ENCODE results near the gene UNC45A. TPM values are rescaled to one million over a fixed set of nuclear protein-coding genes. Genes with fewer than 3 reads are reported as not detected.

The UNC45A gene
- total and polyA plus RNA-seq, 2 of the 13 experiments (the other 11 are each of a cell fraction or from before 2014, with no cell fraction given): 33.8 to 39.7 TPM

DNA sequence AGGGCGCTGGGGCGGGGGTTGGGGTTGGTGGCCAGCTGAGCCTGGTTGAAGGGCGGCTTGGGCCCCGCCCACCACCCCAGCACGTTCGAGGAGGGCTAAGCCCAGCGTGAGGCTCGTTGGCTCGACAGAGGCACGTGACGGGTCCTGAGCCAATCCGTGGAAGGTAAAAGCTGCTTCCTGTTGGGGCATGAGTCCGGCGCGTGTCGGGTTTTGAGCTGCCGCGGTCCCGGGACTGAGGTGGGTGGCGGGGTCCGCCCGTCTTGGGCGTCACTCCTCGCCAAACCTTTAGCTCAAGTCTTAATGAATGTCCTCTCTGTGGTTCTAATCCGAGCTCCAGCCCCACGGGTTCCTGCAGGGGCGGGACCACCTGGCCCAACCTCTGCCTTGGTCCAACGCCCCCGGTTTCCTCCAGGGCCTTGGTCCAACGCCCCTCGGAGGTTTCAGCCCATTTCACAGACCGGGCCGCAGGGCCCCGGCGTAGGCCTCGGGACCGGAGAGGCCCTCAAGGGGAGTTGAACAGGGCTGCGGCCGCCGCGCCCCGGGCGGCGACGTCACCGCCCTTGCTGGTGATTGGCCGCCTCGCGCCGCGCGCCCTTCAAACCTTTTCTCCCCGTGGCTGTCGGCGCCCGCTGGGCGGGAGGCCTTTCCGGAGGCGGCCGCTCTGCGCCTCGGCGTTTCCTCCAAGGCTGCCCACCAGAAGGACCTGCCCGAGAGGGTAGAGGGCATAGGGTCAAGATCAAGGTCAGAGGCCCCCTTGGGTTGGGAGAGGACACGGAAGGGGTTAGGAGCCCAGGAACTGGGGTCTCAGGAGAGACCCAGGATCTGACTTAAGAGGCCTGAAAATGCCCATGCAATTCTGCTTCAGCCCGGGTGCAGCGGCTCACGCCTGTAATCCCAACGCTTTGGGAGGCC, 19.9 kb downstream of the UNC45A start, which contains the start of gene RCCD1 (continued):
- TF ChIP-seq, protein P1, sequence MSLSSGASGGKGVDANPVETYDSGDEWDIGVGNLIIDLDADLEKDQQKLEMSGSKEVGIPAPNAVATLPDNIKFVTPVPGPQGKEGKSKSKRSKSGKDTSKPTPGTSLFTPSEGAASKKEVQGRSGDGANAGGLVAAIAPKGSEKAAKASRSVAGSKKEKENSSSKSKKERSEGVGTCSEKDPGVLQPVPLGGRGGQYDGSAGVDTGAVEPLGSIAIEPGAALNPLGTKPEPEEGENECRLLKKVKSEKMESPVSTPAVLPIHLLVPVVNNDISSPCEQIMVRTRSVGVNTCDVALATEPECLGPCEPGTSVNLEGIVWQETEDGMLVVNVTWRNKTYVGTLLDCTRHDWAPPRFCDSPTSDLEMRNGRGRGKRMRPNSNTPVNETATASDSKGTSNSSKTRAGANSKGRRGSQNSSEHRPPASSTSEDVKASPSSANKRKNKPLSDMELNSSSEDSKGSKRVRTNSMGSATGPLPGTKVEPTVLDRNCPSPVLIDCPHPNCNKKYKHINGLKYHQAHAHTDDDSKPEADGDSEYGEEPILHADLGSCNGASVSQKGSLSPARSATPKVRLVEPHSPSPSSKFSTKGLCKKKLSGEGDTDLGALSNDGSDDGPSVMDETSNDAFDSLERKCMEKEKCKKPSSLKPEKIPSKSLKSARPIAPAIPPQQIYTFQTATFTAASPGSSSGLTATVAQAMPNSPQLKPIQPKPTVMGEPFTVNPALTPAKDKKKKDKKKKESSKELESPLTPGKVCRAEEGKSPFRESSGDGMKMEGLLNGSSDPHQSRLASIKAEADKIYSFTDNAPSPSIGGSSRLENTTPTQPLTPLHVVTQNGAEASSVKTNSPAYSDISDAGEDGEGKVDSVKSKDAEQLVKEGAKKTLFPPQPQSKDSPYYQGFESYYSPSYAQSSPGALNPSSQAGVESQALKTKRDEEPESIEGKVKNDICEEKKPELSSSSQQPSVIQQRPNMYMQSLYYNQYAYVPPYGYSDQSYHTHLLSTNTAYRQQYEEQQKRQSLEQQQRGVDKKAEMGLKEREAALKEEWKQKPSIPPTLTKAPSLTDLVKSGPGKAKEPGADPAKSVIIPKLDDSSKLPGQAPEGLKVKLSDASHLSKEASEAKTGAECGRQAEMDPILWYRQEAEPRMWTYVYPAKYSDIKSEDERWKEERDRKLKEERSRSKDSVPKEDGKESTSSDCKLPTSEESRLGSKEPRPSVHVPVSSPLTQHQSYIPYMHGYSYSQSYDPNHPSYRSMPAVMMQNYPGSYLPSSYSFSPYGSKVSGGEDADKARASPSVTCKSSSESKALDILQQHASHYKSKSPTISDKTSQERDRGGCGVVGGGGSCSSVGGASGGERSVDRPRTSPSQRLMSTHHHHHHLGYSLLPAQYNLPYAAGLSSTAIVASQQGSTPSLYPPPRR (CRISPR knock-in tag; IDR thresholded peaks at IDR 0.05; ENCODE audit: borderline replicate concordance): no peak
- TF ChIP-seq ZNF382 (CRISPR knock-in tag; IDR thresholded peaks at IDR 0.05; ENCODE audit: borderline replicate concordance) (no peak), ZNF775 (CRISPR knock-in tag; IDR thresholded peaks at IDR 0.05; ENCODE audit: borderline replicate concordance) (no peak), ZNF235 (CRISPR knock-in tag; IDR thresholded peaks at IDR 0.05; ENCODE audit: borderline replicate concordance) (no peak), ZNF777 (CRISPR knock-in tag; IDR thresholded peaks at IDR 0.05) (peak; percentile 26; the same call in 1 of the 2 replicates), ZNF501 (CRISPR knock-in tag; IDR thresholded peaks at IDR 0.05) (peak; percentile 94), BORCS8-MEF2B (CRISPR knock-in tag; IDR thresholded peaks at IDR 0.05) (peak; percentile 84; the same call in 1 of the 2 replicates), CHD2 (IDR thresholded peaks at IDR 0.05; ENCODE audit: low read depth, low read length) (no peak), ZNF773 (CRISPR knock-in tag; IDR thresholded peaks at IDR 0.05; ENCODE audit: borderline replicate concordance) (no peak), ZNF703 (CRISPR knock-in tag; IDR thresholded peaks at IDR 0.05; ENCODE audit: borderline replicate concordance) (no peak; the same call in 1 of the 2 replicates), ETV6 (CRISPR knock-in tag; conservative IDR thresholded peaks at IDR 0.05) (no peak), GTF2F1 (IDR thresholded peaks at IDR 0.05; ENCODE audit: low read length) (no peak), ELF3 (CRISPR knock-in tag; IDR thresholded peaks at IDR 0.05) (peak; percentile 48; the same call in 1 of the 2 replicates), POLR2G (IDR thresholded peaks at IDR 0.05; ENCODE audit: low read depth, low read length) (peak; percentile 88), FOXK1 (CRISPR knock-in tag; IDR thresholded peaks at IDR 0.05; ENCODE audit: borderline replicate concordance, low read depth) (no peak; the same call in 1 of the 2 replicates), GTF3A (CRISPR knock-in tag; conservative IDR thresholded peaks at IDR 0.05) (no peak), FOXJ3 (CRISPR knock-in tag; IDR thresholded peaks at IDR 0.05; ENCODE audit: borderline replicate concordance) (peak; percentile 56; the same call in 1 of the 2 replicates), ZNF652 (CRISPR knock-in tag; IDR thresholded peaks at IDR 0.05; ENCODE audit: borderline replicate concordance, low read depth) (no peak), TCF7L2 (IDR thresholded peaks at IDR 0.05; ENCODE audit: low read depth, low read length) (no peak)
- TF ChIP-seq, protein P2, sequence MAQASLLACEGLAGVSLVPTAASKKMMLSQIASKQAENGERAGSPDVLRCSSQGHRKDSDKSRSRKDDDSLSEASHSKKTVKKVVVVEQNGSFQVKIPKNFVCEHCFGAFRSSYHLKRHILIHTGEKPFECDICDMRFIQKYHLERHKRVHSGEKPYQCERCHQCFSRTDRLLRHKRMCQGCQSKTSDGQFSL (CRISPR knock-in tag; IDR thresholded peaks at IDR 0.05): 0 out of 2 replicates have a peak, but pooled peaks have one; percentile 18
- TF ChIP-seq, protein P3, sequence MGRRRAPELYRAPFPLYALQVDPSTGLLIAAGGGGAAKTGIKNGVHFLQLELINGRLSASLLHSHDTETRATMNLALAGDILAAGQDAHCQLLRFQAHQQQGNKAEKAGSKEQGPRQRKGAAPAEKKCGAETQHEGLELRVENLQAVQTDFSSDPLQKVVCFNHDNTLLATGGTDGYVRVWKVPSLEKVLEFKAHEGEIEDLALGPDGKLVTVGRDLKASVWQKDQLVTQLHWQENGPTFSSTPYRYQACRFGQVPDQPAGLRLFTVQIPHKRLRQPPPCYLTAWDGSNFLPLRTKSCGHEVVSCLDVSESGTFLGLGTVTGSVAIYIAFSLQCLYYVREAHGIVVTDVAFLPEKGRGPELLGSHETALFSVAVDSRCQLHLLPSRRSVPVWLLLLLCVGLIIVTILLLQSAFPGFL (CRISPR knock-in tag; IDR thresholded peaks at IDR 0.05): no peak
- TF ChIP-seq, protein P4, sequence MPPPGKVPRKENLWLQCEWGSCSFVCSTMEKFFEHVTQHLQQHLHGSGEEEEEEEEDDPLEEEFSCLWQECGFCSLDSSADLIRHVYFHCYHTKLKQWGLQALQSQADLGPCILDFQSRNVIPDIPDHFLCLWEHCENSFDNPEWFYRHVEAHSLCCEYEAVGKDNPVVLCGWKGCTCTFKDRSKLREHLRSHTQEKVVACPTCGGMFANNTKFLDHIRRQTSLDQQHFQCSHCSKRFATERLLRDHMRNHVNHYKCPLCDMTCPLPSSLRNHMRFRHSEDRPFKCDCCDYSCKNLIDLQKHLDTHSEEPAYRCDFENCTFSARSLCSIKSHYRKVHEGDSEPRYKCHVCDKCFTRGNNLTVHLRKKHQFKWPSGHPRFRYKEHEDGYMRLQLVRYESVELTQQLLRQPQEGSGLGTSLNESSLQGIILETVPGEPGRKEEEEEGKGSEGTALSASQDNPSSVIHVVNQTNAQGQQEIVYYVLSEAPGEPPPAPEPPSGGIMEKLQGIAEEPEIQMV (CRISPR knock-in tag; IDR thresholded peaks at IDR 0.05; ENCODE audit: low read depth): no peak

Data from HepG2 (cell line).